IPS DF 4.7 (cell line): ENCODE results near the gene SPECC1.
"Not testable (repeated sequence)": the region's sequence is repeated elsewhere in the genome, so short reads cannot be mapped to it uniquely, and the experiment has no call there.

Experiments
- DNase-seq: peaks from one replicate; pipeline ENCODE4 v3.0.0-alpha.2; 2013; ENCODE audit warnings: low spot score; ENCODE audit errors: extremely low read depth

Gene SPECC1

DNA sequence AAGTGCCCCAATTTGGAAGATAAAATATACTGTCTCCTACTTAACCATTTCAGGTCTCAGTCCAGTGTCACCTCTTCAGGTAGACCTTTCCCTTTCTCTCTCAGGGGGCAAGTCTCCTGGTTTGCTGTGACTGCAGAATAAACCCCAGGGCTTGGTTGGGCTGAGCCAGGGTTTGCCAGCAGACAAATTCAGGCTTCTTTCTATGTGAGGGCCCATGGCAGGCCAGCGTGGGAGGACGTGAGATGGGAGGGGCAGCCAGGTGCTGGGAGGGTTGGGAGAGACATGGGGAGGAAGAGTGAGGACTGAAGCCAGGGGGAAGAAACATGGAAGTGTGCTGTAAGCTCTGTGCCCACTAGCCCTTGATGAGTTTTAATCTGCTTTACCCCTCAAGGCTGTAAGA is 163.2 kb downstream of the SPECC1 start:
- DNase-seq = no peak

DNA sequence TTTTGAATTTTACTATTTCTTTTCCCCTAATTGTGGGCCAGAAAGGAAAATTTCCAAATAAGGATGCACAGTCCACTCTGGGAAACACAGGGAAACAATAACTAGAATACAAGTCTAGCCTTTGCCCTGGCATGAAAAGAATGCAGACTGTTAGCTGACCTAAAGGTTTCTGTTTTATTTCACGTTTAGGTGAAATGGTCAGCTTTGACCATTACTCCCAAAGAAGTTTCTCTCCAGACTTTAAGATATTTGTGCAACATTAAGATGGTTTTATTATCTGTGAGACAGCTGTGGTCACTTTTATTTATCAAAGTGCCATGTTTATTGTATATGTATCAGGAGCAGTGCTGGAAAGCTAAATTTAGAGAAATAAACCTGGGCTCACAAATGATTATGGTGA is 163.9 kb downstream of the SPECC1 start:
- DNase-seq = no peak

DNA sequence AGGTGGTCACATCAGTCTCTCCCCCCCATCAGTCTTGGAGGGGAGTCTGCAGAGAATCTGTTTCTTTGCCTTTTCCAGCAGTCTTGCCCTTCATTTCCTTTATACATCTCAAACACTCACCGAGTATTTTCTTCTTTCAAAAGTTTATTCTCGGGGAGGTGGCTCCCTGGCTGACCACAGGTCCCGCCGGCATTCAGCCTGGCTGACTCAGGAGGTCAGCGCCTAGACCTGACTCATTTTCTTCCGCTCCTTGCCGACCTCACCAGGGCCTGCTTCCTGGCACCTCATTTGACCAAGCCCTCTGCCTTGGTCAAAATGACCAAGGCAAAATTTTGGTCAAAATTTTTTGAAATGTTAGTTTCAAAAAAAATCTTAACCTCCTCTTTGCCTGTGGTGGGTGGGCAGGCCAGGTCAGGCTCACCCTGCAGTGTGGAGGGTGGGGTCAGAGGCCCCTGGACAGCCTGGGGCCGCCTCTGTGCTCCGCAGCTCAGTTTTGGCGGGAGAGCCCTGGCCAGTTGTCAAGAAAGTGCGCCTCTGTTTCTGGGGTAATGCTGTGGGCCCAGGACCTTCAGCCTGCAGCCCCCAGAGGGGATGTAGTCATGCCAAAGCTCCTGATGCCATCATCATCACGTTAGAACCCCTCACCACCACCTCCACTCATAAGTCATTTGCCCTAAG is 165.6 kb downstream of the SPECC1 start:
- DNase-seq = no peak

DNA sequence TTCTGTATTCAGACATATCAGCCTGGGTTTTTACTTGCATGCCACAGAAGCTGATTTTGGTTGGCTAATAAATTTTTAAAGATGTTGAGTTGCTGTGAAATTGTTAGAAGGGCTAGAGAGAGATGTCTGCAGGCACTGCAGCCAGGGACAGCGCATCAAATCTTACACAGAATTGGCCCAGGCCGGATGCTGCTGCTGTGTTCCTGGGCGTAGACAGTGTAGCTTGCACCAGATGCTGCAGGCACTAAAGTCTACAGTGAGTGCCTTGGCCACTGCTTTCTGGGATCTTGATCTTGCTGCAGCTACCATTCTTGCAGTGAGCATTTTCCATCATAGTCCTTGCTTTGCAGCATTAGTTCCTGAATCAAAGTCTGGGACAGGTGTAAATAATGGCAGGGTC is 169.9 kb downstream of the SPECC1 start:
- DNase-seq = no peak

DNA sequence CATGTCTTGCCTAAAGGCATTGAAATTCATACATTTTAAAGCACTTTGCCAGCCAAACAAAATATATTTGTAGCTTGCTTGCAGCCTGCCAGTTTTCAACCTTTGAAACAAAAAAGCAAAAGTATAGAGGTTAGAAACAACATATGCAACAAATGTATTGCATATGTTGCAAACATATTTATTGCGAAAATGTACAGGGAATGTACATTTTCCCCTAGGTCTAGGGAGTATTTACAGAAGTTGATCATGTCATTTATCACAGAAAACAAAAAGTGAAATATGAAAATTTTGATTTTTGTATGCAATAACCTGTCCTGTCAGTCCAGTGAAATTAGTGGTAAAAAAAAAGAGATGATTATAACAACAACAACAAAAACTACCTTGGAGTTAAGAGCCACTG is 171.5 kb downstream of the SPECC1 start:
- no peak for DNase-seq

DNA sequence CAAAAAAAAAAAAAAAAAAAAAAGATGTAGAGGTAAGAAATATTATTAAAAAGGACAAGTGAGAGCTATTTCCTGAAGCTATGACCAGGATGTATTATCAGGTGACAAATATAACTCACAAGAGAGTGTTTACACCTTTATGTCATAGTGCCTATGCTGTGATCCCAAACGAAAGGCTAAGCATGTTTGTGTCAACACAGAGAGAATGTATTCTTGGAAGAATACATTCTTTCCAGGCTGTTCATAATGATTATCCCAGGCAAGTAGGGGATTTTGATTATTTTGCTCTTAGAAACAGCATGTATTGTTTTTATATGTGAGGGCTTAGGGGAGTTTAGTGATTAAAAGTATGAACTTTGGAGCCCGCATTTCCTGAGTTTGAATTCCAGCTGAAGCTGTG is 175.0 kb downstream of the SPECC1 start:
- DNase-seq = no peak

DNA sequence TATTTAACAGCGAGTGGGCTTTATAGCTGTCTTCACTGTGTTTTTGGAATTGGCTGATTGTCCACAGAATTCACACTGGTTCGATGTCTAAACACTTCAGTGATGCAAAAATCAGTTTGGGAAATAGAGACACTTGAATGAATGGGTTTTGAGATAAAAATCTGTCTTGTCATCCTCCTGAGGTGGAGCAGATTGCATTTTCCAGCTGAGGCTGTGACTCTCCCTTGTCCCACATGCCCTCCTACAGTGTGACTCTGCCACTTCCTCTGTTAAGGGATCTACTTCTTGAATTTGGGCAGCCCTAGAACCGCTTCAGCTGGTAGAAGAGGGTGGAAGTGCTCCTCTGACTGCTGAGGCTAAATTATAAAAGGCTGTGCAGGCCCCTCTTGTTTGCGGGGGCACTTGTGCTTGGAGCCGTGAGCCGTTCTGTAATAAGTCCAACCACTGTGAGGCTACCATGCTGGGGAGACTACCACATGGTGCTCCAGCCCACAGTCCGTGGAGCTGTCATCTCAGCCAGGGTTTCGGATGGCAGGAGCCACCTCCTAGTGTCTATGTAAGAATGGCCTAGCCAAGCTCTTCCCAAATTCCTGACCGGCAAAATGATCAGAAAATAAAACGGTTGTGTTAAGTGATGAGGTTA is 175.9 kb downstream of the SPECC1 start:
- DNase-seq = no peak

DNA sequence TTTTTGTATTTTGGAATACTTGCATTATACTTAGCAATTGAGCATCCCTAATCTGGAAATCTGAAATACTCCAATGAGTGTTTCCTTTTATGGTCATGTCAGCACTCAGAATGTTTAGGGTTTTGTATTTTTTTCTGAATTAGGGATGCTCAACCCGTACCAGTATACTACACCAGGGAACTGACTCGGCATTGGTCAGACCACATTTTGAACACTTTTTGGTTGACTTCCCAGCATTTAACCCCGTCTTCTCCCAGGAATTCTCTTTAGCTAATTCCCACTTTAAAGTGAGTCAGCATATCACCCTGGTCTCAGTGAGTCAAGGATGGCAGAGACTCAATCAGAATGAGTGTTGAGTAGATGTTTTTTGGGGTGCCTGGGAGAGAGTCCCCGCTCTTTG is 177.9 kb downstream of the SPECC1 start:
- DNase-seq = no peak

DNA sequence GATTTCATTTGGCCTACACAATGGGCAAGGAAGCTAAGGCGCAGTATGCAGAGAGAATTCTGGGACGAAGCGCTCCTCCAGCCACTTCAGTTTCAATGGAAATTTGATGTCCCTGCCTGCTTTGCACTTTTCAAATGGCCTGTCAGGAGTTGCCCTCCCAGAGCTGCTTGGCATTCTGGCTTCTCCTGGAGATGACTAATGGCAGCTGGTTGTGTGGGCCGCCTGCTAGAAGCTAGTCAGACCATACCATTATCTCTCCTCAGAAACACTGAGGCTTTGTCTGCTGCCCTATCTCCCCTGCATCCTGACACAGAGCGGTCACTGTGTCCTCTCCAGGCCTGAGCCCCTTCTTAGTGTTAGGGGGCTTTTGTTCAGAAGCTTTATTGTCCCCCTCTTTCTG is 180.1 kb downstream of the SPECC1 start:
- no peak for DNase-seq

DNA sequence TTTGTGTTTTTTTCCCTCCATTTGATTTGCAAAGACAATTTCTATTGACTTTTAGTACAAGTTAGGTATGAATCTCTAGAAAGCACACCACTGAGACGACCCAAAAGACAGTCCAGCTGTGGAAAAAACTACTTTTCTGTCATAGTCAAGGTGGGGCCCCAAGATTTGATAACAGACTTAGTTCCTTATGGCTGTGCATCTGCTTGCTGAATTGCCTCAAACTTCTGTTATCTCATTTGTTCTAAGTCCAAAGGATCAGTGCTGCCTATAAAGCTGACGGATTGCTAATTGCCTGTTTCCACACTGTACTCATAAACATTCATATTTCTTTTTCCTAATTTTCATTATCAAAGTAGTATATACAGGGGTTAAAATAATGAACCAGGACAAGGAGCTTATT is 180.8 kb downstream of the SPECC1 start:
- no peak for DNase-seq

DNA sequence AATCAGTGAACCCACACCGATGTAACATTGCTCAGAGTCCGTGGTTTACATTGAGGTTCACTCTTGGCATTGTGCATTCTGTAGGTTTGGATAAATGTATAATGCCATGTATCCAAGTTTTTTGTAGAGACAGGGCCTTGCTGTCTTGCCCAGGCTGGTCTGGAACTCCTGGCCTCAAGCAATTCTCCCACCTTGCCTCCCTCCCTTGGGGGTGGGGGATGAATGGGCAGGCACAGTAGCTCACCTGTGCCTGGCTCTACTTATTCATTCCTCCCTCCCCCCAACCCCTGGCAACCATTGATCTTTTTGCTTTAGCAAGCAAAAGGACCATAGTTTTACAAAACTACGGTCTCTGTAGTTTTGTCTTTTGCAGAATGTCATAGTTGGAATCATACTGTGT is 181.4 kb downstream of the SPECC1 start:
- no peak for DNase-seq

DNA sequence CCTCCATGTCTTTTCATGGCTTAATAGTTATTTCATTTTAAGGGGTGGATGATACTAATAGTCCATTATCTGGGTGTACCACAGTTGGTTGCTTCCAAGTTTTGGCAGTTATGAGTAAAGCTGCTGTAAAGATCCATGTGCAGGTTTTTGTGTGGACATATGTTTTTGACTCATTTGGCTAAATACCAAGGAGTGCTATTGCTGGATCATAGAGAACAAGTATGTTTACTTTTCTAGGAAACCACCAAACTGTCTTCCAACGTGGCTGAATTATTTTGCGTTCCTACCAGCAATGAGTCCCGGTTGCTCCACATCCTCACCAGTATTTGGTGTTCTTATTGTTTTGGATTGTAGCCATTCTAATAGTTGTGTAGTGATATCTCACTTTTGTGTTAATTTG is 181.9 kb downstream of the SPECC1 start:
- no peak for DNase-seq

DNA sequence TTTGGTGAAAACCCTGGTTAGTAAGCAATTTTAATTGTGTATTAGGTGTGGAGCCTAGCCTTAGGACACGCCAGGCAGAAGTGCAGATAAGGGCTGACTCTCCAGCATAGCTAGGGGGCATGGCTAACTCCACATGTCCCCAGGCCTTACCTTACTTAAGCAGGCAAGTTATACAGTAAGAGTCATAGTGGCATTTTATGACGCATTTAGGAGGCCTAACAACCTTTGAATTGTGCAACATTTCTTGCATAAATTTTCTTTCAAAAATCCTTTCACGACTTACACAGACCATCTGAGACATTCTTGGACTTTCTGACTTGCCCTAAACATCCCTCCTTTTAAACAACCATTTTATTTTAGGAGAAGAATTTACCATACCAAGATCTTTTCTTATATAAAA is 187.1 kb downstream of the SPECC1 start:
- DNase-seq = not testable (repeated sequence)

DNA sequence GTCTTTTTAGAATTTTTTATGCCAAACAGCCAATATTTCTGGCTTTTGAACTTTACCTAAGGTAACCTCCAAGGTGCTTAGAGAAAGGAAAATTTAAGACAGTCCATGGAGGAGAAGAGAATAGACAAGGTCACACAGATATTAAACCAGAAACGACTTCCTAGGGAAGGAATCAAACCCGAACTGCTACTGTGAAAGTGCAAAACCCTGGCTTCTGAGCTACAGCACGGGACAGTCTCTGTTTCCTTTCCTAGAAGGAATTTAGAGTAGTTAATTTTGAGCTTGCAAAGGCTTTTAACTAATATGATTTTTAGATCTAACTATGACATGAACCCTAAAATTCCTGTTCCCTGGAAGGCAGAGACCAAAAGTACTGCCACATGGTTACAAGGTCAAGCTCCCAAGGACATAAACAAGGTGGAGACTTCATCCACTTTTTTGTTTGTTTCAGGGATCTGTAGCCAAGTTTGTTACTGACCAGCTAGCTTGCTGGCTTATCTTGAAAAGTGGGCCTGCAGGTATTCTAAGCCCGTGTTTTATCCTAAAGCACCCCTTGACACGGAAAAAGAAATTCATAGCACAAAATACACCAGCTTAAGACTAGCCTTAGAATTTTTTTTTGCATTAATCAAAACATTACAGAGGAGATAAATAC is 188.2 kb downstream of the SPECC1 start:
- no peak for DNase-seq

DNA sequence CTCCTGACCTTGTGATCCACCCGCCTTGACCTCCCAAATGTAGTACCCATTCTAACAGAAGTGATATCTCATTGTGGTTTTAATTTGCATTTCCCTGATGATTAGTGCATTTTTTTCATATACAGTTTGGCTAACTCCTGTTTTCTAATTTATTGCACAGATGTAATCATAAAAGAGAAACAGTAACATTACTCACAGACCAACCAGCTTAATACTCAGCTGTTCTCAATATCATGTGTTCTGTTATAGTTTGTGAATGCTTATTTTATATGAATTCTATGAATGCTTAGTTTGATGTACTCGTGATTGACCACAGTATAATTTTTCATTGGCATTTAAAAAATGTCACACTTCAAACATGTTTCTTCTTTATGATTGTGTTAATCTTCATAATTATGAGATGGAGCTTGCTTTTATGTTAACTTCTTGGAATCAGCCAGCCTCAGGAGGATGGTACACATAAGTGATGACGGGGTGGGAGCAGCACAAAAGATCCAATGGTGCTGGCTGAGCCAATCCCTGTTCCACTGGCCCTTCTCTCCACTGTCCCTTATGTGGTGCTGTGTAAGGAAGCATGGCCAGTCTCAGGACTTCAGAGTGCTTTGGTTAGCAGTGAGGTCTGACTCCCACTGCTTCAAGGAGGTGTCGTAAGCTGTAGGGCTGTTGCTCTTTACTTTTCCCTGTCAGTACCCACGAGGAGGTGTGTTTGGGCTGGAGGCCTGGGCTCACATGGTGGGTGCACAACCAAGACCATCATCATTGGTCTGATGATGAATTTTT is 191.0 kb downstream of the SPECC1 start:
- no peak for DNase-seq

DNA sequence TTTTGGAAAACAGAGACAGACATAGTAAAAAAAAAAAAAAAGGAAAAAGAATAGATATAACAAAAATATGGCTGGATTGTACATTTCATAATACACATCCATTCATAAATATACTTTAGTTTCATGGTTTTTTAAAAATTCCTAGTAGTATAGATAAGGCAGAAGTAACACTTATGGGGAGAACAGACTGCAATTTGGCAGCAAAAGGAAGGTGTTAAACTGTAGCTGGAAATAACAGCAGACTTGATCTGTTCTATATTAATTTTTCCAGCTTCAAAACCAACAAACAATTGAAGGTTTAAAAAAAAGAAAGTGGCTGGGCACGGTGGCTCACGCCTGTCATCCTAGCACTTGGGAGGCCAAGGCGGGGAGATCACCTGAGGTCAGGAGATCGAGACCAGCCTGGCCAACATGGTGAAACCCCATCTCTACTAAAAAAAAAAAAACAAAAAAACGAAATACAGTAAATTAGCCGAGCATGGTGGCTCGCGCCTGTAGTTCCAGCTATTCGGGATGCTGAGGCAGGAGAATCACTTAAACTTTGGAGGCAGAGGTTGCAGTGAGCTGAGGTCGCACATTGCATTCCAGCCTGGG is 191.8 kb downstream of the SPECC1 start:
- no peak for DNase-seq

DNA sequence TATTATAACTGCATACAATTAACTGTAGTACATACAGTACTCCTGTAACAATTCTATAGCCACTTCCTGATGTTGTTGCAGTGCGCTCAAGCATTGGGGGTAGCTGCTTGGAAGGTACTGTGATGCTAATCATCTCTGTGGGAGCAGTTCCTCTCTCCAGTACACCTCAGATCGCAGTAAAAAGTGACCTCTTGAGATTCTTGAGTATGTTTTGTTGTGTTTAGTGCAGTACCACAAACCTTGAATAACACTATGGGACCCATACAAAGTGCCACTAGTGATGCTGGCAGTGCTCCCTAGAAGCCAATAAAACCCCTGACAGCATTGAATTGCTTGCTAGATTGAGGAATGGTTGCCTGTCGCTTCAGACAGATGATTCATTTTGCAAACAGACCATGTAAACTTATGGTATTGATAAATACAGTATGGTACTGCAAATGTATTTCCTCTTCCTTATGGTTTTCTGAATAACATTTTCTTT is 193.0 kb downstream of the SPECC1 start:
- DNase-seq = peak; percentile 85

DNA sequence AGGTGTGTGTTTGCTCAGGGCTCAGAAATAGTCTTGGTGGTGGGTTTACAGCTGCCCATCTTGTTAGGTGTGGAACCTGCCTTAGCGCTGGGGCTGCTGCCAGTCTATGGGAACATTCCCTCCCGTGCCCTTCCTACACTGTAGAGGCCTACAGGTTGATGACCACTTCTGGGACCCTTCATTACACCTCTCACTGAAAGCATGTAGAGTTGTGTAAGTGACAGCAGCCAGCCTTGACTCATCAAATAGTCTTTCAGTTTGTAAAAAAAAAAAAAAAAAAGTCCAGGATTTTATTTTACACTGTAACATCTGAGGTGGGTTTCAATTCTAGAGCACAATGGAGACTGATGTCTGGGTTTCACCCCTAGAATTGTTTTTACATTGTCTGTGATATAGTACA is 193.9 kb downstream of the SPECC1 start:
- no peak for DNase-seq

DNA sequence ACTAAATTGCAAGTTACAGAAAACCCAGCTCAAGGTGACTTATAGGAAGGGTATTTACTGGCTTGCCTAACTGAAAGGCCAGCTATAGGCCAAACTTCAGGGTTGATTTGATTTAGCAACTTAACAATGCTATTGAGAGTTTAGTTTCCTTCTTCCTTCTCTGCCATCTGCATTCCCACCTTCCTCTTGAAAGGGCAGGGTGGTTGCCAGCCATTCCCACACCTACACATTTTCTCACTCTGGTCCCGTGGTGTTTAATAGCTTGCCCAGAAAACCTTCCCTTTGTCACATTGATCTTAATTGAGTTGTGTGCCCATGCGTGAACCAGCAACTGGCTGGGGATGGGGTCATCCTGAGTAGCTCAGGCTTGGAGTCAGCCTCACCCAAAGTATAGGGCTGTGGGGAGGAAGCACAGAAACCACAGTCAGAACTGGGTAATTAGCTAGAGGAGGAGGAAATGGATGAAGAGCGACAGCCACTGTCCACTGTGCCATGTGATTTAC is 194.7 kb downstream of the SPECC1 start:
- DNase-seq = no peak

DNA sequence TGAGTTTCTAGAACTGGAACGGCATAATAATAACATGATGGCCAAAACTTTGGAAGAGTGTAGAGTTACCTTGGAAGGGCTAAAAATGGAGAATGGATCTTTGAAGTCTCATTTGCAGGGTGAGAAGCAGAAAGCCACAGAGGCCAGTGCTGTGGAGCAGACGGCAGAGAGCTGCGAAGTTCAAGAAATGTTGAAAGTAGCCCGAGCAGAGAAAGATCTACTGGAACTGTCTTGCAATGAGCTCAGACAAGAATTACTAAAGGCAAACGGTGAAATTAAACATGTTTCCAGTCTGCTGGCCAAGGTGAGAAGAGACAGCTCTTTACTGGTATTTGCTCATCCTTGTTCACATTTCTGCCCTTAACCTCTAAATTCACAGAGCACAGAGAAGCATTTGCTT is 196.4 kb downstream of the SPECC1 start:
- DNase-seq = no peak

DNA sequence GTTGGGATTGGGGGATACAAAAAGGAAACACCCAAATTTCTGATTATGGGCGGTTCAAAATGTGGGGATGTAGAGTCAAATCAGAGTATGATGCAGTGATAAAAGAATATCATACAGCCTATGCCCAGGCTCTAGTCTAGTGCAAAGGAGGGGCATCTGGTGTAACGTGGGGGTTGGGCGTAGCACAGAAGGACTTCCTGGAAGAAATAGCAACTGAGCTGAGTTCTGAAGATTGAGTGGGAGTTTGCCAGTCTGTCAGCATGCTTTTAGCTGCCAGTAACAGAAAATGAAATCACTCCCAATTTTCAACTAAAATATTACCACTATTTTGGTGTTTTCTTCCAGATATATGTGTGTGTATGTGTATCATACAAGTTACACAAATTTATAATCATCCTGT is 196.9 kb downstream of the SPECC1 start:
- no peak for DNase-seq
